ENCODE data around the gene ARX.

The ARX gene

DNA sequence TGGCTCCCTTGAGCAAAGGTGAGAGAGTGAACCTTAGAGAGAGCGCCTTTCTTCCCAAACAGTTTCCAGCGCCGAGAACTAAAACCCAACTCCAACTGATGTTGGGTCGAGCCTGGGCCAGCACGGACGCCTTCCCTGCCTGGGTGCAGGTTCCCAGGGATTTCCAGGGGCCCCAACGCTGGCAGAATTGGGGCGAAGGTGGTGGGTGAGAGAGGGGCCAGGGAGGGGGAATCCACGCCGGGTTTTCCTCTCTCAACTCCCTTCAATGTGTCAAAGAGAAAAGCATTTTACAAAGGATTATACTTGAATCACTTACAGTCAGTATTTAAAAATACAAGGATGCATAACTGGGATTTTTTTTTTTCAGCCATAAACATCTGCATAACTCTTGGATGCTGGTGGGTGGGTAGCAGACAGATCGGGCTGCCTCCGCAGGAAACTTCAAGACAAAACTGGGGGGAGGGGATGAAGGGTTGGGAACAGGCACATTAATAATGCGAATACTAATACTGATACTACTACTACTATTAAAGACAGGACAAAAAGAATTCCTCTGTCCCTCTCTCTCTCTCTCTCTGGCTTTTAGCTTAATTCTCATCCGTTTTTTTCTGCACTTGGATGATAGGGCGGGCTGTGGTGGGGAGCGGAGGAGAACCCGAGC lies 1.3 kb upstream of the ARX start:
- no peak for DNase-seq (ENCODE audit: low spot score)
- FAIRE-seq = no peak

GRCh38 chrX:25016361-25016671 lies 551 bp upstream of the ARX start:
- DNase-seq (ENCODE audit: low spot score) (no peak), FAIRE-seq (no peak)

DNA sequence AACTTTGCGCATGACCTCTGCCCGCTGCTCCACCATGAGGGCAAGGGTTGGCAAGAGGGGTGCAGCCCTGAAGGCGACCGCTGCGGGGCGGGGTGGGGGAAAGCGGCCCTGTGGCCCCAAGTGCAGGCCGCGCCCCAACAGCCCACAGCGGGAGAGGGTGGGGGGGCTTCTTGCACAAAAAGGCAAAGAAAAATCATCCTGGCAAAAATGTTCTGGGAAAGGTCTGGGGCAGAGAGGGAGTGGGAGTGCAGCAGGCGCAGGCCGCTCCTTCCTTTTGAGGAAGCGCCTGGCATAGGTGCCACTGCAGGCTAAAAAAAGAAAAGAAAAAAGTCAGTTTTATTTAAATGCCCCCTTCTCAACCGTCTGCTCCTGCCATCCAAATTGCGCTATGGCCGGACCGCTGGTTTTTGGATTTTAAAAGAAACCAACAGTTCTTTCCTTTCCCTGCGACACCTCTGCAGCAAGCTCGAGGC lies 1.4 kb downstream of the ARX start:
- no peak for FAIRE-seq
- DNase-seq (ENCODE audit: low spot score) = no peak

DNA sequence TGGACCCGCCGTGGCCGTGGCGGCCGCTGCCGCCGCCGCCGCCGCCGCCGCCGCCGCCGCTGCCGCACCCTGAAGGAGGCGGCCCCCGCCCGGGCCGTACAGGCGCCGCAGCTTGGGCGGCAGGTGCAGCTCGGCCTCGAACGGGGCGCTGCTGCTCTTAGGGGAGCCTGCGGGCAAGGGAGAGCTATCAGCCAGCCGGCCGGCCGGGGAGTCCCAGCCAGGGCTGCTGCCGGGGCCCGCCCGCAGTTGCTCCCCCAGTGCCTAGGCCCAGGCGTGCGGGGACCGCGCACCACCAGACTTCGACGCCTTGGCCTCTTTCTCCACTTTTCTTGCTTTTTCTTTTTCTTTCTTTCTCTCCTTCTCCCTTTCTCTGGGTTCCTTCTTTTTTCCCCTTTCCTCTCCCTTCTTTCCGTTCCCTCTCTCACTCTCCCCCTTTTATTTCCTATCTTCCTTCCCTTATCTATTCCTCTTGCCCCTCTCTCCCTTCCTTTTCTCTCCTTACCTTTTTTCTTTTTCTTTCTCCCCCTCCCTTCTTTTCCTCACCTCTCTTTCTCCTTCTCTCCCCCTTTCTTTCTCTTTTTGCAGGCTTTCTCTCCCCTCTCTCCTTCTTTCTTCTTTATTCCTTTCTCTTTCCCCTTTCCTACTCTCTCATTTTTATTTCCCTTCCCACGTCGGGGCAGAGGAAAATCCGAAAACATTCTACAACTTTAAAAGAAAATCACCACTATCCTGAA lies 2.0 kb downstream of the ARX start:
- no peak for DNase-seq (ENCODE audit: low spot score)
- no peak for FAIRE-seq

DNA sequence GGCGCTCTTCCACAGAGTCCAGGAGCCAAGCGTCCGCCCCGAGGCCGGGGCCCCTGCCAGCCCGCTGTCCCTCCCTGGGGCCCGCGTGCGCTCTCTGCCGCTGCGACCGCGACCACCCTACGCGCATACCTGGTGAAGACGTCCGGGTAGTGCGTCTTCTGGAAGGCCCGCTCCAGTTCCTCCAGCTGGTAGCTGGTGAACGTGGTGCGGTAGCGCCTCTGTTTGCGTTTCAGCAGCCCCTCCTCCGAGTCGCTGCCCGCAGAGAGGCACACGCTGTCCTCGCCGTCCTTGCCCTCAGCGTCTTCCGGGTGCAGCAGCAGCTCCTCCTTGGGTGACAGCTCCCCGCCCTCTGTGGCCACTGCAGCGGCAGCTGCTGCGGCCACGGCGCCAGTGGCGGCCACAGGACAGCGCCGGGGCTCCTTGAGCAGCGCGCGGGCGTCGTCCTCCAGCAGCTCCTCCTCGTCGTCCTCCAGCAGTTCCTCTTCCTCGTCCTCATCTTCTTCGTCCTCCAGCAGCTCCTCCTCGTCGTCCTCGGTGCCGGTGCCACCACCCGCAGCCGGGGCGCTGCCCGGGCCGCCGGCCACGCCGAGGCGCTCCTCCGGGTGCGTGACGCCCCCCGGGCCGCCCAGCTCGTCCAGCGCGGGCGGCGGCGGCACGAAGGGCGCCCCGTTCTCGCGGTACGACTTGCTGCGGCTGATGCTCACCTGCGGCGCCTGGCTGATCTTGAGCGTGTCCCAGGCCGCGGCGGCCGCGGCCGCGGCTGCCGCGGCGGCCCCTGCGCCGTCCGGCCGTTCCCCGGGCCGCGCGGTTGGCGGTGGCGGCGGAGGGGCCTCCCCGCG lies 2.8 kb downstream of the ARX start:
- no peak for FAIRE-seq
- no peak for DNase-seq (ENCODE audit: low spot score)

GRCh38 chrX:25012433-25012735 lies 3.4 kb downstream of the ARX start:
- FAIRE-seq (no peak), DNase-seq (ENCODE audit: low spot score) (no peak)

GRCh38 chrX:25011589-25012432 lies 4.0 kb downstream of the ARX start:
- no peak for FAIRE-seq

GRCh38 chrX:25010784-25011588 lies 4.8 kb downstream of the ARX start:
- no peak for DNase-seq (ENCODE audit: low spot score)
- no peak for FAIRE-seq

More at GRCh38 chrX:25011589-25012432, 4.0 kb downstream of the ARX start:
- no peak for DNase-seq (ENCODE audit: low spot score)

GRCh38 chrX:25009407-25009806 lies 6.4 kb downstream of the ARX start:
- DNase-seq (ENCODE audit: low spot score) (no peak), FAIRE-seq (no peak)

GRCh38 chrX:25007059-25008053 lies 8.4 kb downstream of the ARX start:
- no peak for FAIRE-seq
- DNase-seq (ENCODE audit: low spot score) = no peak

- no peak for DNase-seq (ENCODE audit: low spot score)
- no peak for FAIRE-seq
These were observed 9.1 kb downstream of the ARX start for GRCh38 chrX:25006586-25007058.

DNA sequence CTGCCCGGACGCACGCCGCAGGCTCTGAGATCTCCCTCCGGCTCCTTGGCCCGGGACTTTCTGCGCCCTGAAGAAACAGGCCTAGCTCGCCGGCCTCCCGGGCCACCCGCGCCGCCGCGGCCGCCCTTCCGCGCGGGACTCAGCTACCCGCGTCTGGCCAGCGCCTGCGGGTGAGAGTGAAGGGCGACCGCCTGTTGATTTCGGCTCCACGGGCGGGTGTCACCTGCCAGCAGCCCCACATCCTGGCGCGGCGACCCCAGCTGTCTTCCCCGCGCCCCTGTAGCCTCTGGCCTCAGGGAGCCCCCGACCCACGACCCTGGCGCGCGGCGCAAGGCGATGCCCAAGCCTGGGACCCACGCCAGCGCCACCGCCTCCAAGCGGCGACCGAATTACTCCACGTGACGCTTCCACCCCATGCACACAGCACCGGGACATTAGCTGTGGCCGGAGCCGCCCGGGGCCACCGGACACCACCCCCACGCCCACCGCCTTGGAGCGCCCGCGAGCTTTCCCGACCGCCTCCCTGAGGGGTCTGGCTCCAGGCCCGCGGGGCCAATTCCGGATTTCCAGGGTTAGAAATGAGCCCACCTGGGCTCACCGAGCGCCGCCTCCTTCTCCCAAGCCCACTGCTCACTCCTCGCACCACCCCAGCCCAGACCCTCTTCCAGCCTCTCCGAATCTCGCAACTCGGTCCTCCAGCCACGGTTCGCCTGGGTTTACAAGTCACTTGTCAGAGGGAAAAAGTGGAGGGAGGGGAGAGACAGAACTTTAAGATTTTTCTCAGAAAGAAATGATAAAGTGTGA lies 10.2 kb downstream of the ARX start:
- FAIRE-seq (no peak), DNase-seq (ENCODE audit: low spot score) (no peak)

GRCh38 chrX:25005034-25005381 lies 10.8 kb downstream of the ARX start:
- DNase-seq (ENCODE audit: low spot score) = no peak

DNA sequence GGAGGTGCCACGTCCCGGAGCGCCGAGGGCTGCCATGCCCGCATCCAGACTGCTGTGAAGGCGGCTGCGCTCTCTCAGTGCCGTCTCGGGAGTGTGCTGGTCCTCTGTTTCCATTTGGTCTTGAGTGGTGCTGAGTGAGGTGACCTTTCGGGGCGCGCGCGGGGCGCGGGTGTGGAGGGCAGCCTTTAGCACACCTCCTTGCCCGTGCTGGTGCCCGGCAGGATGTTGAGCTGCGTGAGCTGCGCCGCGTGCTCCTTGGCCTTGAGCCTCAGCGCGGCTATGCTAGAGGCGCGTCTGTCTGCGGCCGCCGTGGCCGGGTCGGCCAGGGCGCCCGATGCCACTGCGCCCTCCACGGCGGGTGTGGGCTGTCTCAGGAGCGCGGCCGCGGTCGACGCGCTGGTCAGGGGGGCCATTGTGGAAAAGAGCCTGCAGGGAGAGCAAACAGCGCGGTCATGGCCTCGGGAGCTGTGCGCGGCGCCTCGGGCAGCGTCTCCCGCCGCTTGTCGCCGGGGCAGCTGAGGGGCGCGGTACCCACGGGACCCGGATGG lies 11.2 kb downstream of the ARX start:
- DNase-seq (ENCODE audit: low spot score) (no peak), FAIRE-seq (no peak)

More at GRCh38 chrX:25005034-25005381, 10.8 kb downstream of the ARX start:
- FAIRE-seq = no peak

- DNase-seq (ENCODE audit: low spot score) (no peak), FAIRE-seq (no peak)
These were observed 11.7 kb downstream of the ARX start for GRCh38 chrX:25004040-25004439.

DNA sequence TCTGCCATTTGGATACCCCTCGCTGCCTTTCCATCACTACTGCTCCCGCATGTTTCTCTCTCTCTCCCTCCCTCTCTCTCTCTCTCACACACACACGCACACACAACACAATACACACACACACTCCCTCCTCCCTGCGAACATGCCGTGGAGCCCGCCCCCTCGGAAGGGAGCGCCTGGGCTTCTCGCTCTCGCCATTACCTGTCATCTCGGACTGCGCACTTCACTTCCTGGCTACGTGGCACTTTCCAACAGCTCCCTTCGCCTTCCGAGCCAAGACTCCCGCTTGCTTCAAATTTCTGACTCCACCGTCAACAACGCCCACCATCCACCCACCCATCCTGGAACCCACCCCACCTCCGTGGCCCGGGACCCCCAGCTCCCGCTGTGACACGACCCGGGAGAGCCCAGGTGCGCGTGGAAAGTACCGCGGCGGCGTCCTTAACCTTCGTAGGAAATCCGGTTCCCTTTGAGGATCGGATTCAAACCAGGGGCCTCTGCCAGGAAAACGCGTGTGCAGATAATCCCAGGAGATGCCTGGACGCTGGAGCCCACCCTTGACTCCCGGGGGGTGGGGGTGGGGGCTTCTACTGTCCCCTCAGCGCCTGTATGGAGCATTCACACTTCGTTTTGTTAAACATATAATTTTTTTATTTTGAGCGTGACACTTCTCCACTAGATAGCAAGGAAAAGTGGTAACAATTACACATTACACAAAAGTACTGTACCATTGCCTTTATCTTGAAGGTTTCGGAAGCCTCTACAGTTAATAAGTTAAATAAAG lies 12.5 kb downstream of the ARX start:
- no peak for DNase-seq (ENCODE audit: low spot score)
- no peak for FAIRE-seq

GRCh38 chrX:25002661-25003020 lies 13.1 kb downstream of the ARX start:
- no peak for DNase-seq (ENCODE audit: low spot score)
- no peak for FAIRE-seq
